Parathyroid adenoma (tissue), 2 donors: Measurements from ENCODE around the gene ZDHHC11B.

Experiments
- H2AFZ ChIP-seq: fragments of 300-600 bp; sonication (generic); one replicate; pipeline ENCODE4 v1.7.0; 2017; ENCODE audit warnings: antibody characterized with exemption, mild to moderate bottlenecking
- H3K27ac ChIP-seq: fragments of 300-600 bp; sonication (generic); one replicate; pipeline ENCODE4 v1.7.0; 2017
- H3K27me3 ChIP-seq: fragments of 300-600 bp; sonication (generic); one replicate; pipeline ENCODE4 v1.7.0; 2017; ENCODE audit warnings: low read length; ENCODE audit not compliant: control insufficient read depth, insufficient read depth
- H3K36me3 ChIP-seq: fragments of 300-600 bp; sonication (generic); one replicate; pipeline ENCODE4 v1.7.0; 2017; ENCODE audit warnings: low read length; ENCODE audit not compliant: control insufficient read depth, insufficient read depth
- H3K4me1 ChIP-seq: fragments of 300-600 bp; sonication (generic); one replicate; pipeline ENCODE4 v1.7.0; 2017; ENCODE audit warnings: control low read depth
- H3K4me2 ChIP-seq: fragments of 300-600 bp; sonication (generic); one replicate; pipeline ENCODE4 v1.7.0; 2017; ENCODE audit warnings: low read length
- H3K4me3 ChIP-seq: fragments of 300-600 bp; sonication (generic); one replicate; pipeline ENCODE4 v1.7.0; 2017; ENCODE audit warnings: low read depth, low read length
- H3K79me2 ChIP-seq: fragments of 300-600 bp; sonication (generic); one replicate; pipeline ENCODE4 v1.7.0; 2017; ENCODE audit warnings: control low read depth
- H3K9ac ChIP-seq: fragments of 300-600 bp; sonication (generic); one replicate; pipeline ENCODE4 v1.7.0; 2017; ENCODE audit warnings: mild to moderate bottlenecking
- H3K9me3 ChIP-seq: fragments of 300-600 bp; sonication (generic); one replicate; pipeline ENCODE4 v1.7.0; 2017; ENCODE audit warnings: low read length; ENCODE audit not compliant: control insufficient read depth
- CTCF ChIP-seq: fragments of 300-600 bp; sonication (generic); IDR thresholded peaks from one replicate; pipeline ENCODE4 v1.7.0; 2017; ENCODE audit warnings: antibody characterized with exemption, mild to moderate bottlenecking
- donor health status: primary hyperparathyroidism.

The ZDHHC11B gene

GRCh38 chr5:761854-762710, 22.4 kb downstream of the ZDHHC11B start:
- no peak for TF ChIP-seq CTCF
- Histone ChIP-seq H3K9me3 (no peaks in the 10 kb centered on the region), H3K27ac (no peak overlapping the region)

GRCh38 chr5:761059-761771, 23.3 kb downstream of the ZDHHC11B start:
- Histone ChIP-seq H2AFZ (no peak overlapping the region), H3K4me3 (no peak overlapping the region), H3K9ac (no peak overlapping the region), H3K79me2 (no peaks in the 10 kb centered on the region), H3K9me3 (no peaks in the 10 kb centered on the region), H3K27me3 (no peaks in the 10 kb centered on the region), H3K4me1 (no peaks in the 10 kb centered on the region), H3K27ac (no peak overlapping the region), H3K4me2 (no peak overlapping the region), H3K36me3 (no peaks in the 10 kb centered on the region)
- no peak for TF ChIP-seq CTCF

More at GRCh38 chr5:761854-762710, 22.4 kb downstream of the ZDHHC11B start:
- Histone ChIP-seq H2AFZ (no peak overlapping the region), H3K4me2 (no peak overlapping the region), H3K4me3 (no peak overlapping the region), H3K4me1 (no peaks in the 10 kb centered on the region), H3K79me2 (no peaks in the 10 kb centered on the region), H3K9ac (no peak overlapping the region), H3K27me3 (no peaks in the 10 kb centered on the region), H3K36me3 (no peaks in the 10 kb centered on the region)

- Histone ChIP-seq H3K4me3 (no peak overlapping the region), H3K9me3 (no peaks in the 10 kb centered on the region), H3K9ac (no peak overlapping the region), H3K4me1 (no peaks in the 10 kb centered on the region), H3K27me3 (no peaks in the 10 kb centered on the region), H3K36me3 (no peaks in the 10 kb centered on the region), H3K4me2 (no peak overlapping the region), H2AFZ (no peak overlapping the region), H3K27ac (no peak overlapping the region), H3K79me2 (no peaks in the 10 kb centered on the region)
- TF ChIP-seq CTCF = no peak
Observed at GRCh38 chr5:760363-761058, 24.0 kb downstream of the ZDHHC11B start.

- no peak overlapping the region for H3K4me3 ChIP-seq
- no peak overlapping the region for H3K4me2 ChIP-seq
- no peak overlapping the region for H3K27ac ChIP-seq
- no peak overlapping the region for H3K9ac ChIP-seq
- no peak for TF ChIP-seq CTCF
- H2AFZ ChIP-seq = no peak overlapping the region
- H3K79me2 ChIP-seq = no peaks in the 10 kb centered on the region
- H3K36me3 ChIP-seq = no peaks in the 10 kb centered on the region
- H3K27me3 ChIP-seq = no peaks in the 10 kb centered on the region
- H3K9me3 ChIP-seq = no peaks in the 10 kb centered on the region
- H3K4me1 ChIP-seq = no peaks in the 10 kb centered on the region
Observed at GRCh38 chr5:759781-760362, 24.7 kb downstream of the ZDHHC11B start.
